RWPE1 (cell line): ENCODE results near the gene TCEAL9.
A peak's percentile ranks its signal among the peaks of the same experiment; 100 is the strongest.

Source experiments
- CTCF ChIA-PET: fragments of 350-600 bp; sonication (Branson Sonifier 250); formaldehyde crosslinking; extraction: SDS; loops from one replicate; lab custom pipeline; 2021; lab: Yijun Ruan, JAX
- POLR2A ChIA-PET: fragments of 400-600 bp; formaldehyde crosslinking; extraction: SDS; loops from one replicate; lab custom pipeline; 2020; ENCODE audit warnings: antibody characterized with exemption; ENCODE audit not compliant: low non-redundant PET; lab: Yijun Ruan, JAX
- DNase-seq: peaks from one replicate; pipeline ENCODE4 v3.0.0; 2012; ENCODE audit warnings: low spot score
- H3K27ac ChIP-seq: fragments of 450-650 bp; 2 replicates; pipeline ENCODE4 v1.5.1; 2017
- CTCF ChIP-seq: fragments of 450-650 bp; conservative IDR thresholded peaks from 2 replicates; pipeline ENCODE4 v1.5.1; 2017; ENCODE audit warnings: low read depth, mild to moderate bottlenecking

TCEAL9 gene

DNA sequence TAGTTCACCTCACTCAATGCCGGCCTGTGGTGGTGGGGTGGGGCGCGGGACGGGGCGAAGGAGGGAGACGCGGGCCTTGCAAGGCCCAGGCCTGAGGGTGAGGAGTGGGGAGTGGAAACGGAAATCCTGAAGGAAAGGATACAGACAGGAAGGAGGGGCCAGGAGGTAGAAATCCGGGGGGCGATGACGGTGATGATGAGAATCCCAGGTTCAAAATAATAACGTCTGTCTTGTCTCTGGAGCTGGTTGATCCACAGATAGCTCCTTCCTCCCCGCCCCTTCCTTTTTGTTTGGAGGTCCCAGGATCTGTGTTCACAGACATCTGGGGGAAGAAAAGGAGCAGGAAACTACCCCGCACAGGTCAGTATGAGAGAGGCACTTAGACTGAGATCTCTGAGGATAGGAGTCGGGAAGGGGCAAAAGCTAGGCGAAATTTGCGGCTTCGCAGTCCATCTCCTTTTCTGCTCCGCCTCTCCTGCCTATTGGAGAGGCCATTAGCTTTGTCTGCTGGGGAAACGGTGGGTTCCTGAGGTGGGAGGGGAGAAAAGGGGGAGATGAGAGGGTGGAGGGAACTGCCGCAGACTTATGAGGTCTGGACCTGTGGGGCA lies 25.5 kb upstream of the TCEAL9 start:
- H3K27ac ChIP-seq = no peak overlapping the region
- no peak for TF ChIP-seq CTCF
- no peak for DNase-seq
- POLR2A ChIA-PET = no interaction called here
- CTCF ChIA-PET = no interaction called here

DNA sequence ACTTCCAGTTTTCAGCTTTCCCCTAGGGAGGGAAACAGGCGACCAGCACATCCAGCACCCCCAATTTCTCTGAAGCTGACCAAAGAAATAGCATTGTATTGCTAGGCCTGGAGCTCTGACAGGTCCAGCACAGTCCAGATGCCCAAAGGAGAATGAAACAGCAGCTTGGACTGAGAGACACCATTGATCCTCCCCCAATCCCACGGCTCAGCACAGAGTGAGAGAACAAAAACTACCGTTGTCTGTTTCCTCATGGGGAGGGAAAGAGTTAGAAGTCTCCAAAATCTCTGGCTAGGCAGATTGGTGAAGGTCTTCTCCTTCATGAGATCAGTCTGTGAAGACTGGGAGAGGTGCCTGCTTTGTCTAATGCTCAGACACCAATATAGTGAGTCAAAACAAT lies 17.6 kb upstream of the TCEAL9 start:
- H3K27ac ChIP-seq = no peak overlapping the region
- no peak for TF ChIP-seq CTCF
- DNase-seq = no peak
- POLR2A ChIA-PET = no interaction called here
- CTCF ChIA-PET = interaction anchor here (1.2 kb wide), 1 partner anchor 125 kb away, joined by 3 read pairs; no protein-coding TSS in a partner anchor

GRCh38 chrX:103343105-103343504 lies 13.2 kb upstream of the TCEAL9 start:
- peak; percentile 67 for TF ChIP-seq CTCF
- no peak overlapping the region for H3K27ac ChIP-seq
- CTCF ChIA-PET = interaction anchor here (0.9 kb wide), 1 partner anchor 128 kb away, joined by 3 read pairs; no protein-coding TSS in a partner anchor
- POLR2A ChIA-PET = no interaction called here
- DNase-seq = peak; percentile 20

- POLR2A ChIA-PET = no interaction called here
- CTCF ChIA-PET = no interaction called here
- TF ChIP-seq CTCF = no peak
Measured at GRCh38 chrX:103344606-103345005, 11.7 kb upstream of the TCEAL9 start.

DNA sequence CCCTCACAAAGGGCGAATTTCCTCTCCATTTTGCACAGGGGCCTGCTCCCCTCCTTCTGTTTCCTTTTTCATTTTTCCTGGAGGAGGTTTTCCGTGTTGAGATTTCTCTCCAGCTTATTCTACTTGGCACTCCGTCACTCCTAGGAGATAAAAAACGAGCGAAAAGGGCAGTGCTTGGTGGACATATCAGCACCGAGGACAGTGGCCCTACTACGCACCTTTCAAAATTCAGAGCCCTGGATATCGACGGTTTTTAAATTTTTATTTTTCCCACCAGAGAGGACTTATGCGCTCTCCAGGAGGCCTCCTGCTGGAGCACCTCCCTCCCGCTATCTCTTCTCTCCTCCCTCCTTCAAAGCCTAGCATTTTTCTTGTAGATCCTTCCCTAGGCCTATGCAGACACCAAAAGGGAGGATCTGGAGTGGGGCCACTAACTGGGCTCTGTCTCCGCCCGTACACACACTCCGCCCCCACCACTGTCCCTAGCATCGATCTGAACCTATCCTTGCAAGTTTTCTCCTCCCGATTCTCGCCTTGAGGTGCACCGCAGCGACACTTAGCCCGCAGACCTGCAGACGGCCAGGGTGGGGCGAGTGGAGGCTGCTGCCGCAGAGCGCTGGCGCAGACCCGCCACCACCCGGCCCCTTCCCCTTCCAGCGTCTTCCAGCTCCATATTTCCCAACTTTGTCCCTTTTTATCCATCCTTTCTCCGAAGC lies 8.5 kb upstream of the TCEAL9 start:
- H3K27ac ChIP-seq = no peak overlapping the region
- TF ChIP-seq CTCF = no peak
- ChIA-PET POLR2A (no interaction called here), CTCF (no interaction called here)
- DNase-seq = no peak

More at GRCh38 chrX:103344606-103345005, 11.7 kb upstream of the TCEAL9 start:
- no peak for DNase-seq
- no peak overlapping the region for H3K27ac ChIP-seq

DNA sequence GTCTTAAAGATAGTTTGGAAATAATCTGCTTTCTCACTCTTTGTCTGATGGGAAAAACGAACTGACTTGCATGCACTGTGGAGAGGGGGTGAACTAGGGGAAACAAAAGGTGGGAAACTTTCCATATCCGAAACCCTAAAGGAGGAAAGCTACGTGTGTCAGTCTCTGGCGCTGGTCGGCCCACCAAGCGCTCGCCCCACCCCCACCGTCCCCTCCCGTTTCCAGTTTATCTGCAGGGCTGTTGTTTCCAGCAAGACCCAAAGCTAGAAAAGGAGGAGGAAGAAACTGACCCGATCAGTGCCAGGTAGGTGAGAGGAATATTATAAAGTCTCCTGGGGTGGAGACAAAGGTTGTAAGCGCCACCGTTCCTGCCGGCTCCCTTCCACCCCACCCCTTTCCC lies 552 bp downstream of the TCEAL9 start:
- H3K27ac ChIP-seq = peak overlapping the region; percentile 79
- TF ChIP-seq CTCF = no peak
- DNase-seq = no peak
- ChIA-PET CTCF (interaction anchor here (0.7 kb wide), 1 partner anchor 146 kb away, joined by 3 read pairs; no protein-coding TSS in a partner anchor), POLR2A (no interaction called here)
